IMR-90 (cell line): ENCODE measurements around the gene KIAA0232. TPM values are rescaled to one million over a fixed set of nuclear protein-coding genes. Genes with fewer than 3 reads are reported as not detected.

Experiments used
- ATAC-seq: fragments of 200-7000 bp; cut with Tn5 transposase; 2 replicates; pipeline ENCODE4 v1.9.1; 2020; ENCODE audit warnings: low read depth, mild to moderate bottlenecking, moderate library complexity
- BruUV-seq: library from RNA; stranded (reverse); fragments of 400-500 nt; replicated peaks from 2 replicates; lab custom pipeline; 2021; lab: Mats Ljungman, UMichigan
- CTCF ChIA-PET: fragments of 300-600 bp; formaldehyde crosslinking; extraction: SDS; loops from one replicate; lab custom pipeline; 2021; ENCODE audit warnings: antibody characterized with exemption; lab: Yijun Ruan, JAX
- POLR2A ChIA-PET: fragments of 300-600 bp; sonication (Branson Sonifier 250); formaldehyde crosslinking; loops from one replicate; lab custom pipeline; 2022; ENCODE audit warnings: antibody characterized with exemption; ENCODE audit not compliant: unreplicated experiment; lab: Charles Lee
- DNase-seq: peaks from one replicate; pipeline ENCODE4 v3.0.0; 2013
- H2AFZ ChIP-seq: replicated peaks from 2 replicates; pipeline ENCODE3; 2013; ENCODE audit warnings: low read length, mild to moderate bottlenecking; ENCODE audit not compliant: poor library complexity
- H2AK5ac ChIP-seq: 2 replicates; pipeline ENCODE4 v1.6.1; 2013; ENCODE audit warnings: low read depth, low read length, inconsistent platforms
- H2AK9ac ChIP-seq: replicated peaks from 2 replicates; pipeline ENCODE3; 2013; ENCODE audit warnings: mild to moderate bottlenecking, low read depth, low read length, moderate library complexity; ENCODE audit not compliant: poor library complexity
- H2BK120ac ChIP-seq: 2 replicates; pipeline ENCODE4 v1.6.1; 2013; ENCODE audit warnings: low read depth, low read length, inconsistent platforms
- H2BK15ac ChIP-seq: 3 replicates; pipeline ENCODE4 v1.6.1; 2013; ENCODE audit warnings: low read depth, low read length, inconsistent platforms
- H2BK20ac ChIP-seq: 2 replicates; pipeline ENCODE4 v1.6.1; 2013; ENCODE audit warnings: low read depth, mild to moderate bottlenecking, inconsistent platforms, low read length, moderate library complexity
- H2BK5ac ChIP-seq: 2 replicates; pipeline ENCODE4 v1.6.1; 2013; ENCODE audit warnings: mild to moderate bottlenecking, low read depth, low read length, inconsistent platforms; ENCODE audit not compliant: poor library complexity, severe bottlenecking
- H3K14ac ChIP-seq: replicated peaks from 2 replicates; pipeline ENCODE4 v1.6.1; 2013; ENCODE audit warnings: low read depth, low read length, inconsistent platforms
- H3K18ac ChIP-seq: 2 replicates; pipeline ENCODE4 v1.6.1; 2013; ENCODE audit warnings: low read depth, low read length, control low read depth
- H3K23ac ChIP-seq: 2 replicates; pipeline ENCODE4 v1.6.1; 2013; ENCODE audit warnings: low read depth, low read length, inconsistent platforms
- H3K27ac ChIP-seq: 2 replicates; pipeline ENCODE4 v1.5.1; 2013; ENCODE audit warnings: mild to moderate bottlenecking, control low read depth, low read length; ENCODE audit not compliant: insufficient read depth
- H3K27me3 ChIP-seq: 2 replicates; pipeline ENCODE4 v1.6.1; 2013; ENCODE audit warnings: low read length; ENCODE audit not compliant: control insufficient read depth, insufficient read depth
- H3K36me3 ChIP-seq: 2 replicates; pipeline ENCODE4 v1.6.1; 2013; ENCODE audit warnings: low read length, mixed read lengths; ENCODE audit not compliant: control insufficient read depth, insufficient read depth
- H3K4ac ChIP-seq: 2 replicates; pipeline ENCODE4 v1.6.1; 2013; ENCODE audit warnings: low read depth, low read length, inconsistent platforms
- H3K4me1 ChIP-seq: 2 replicates; pipeline ENCODE4 v1.6.1; 2013; ENCODE audit warnings: low read length, mixed read lengths; ENCODE audit not compliant: control insufficient read depth, insufficient read depth
- H3K4me2 ChIP-seq: 2 replicates; pipeline ENCODE4 v1.6.1; 2013; ENCODE audit warnings: low read depth, mild to moderate bottlenecking, control low read depth, low read length, moderate library complexity
- H3K4me3 ChIP-seq: 2 replicates; pipeline ENCODE4 v1.5.1; 2013; ENCODE audit warnings: low read depth, mild to moderate bottlenecking, control low read depth, low read length, moderate library complexity; ENCODE audit not compliant: insufficient read depth
- H3K56ac ChIP-seq: 2 replicates; pipeline ENCODE4 v1.6.1; 2013; ENCODE audit warnings: low read length, inconsistent platforms; ENCODE audit not compliant: insufficient read depth; ENCODE audit errors: extremely low read depth
- H3K79me1 ChIP-seq, 2 experiments: 2 replicates each; pipeline ENCODE4 v1.6.1; 2013; ENCODE audit warnings: low read length in 2 of 2, inconsistent platforms in 1 of 2, low read depth in 1 of 2
- H3K9ac ChIP-seq: 2 replicates; pipeline ENCODE4 v1.6.1; 2013; ENCODE audit warnings: low read depth, low read length, control low read depth
- H3K9me1 ChIP-seq: 2 replicates; pipeline ENCODE4 v1.6.1; 2013; ENCODE audit warnings: low read length, inconsistent platforms; ENCODE audit not compliant: insufficient read depth
- H3K9me3 ChIP-seq: 2 replicates; pipeline ENCODE4 v1.6.1; 2013; ENCODE audit warnings: low read length; ENCODE audit not compliant: control insufficient read depth, insufficient read depth
- H4K20me1 ChIP-seq: 2 replicates; pipeline ENCODE4 v1.6.1; 2013; ENCODE audit warnings: low read length, inconsistent platforms; ENCODE audit not compliant: insufficient read depth
- H4K5ac ChIP-seq: 2 replicates; pipeline ENCODE4 v1.6.1; 2013; ENCODE audit warnings: mild to moderate bottlenecking, low read depth, low read length, control low read depth
- H4K8ac ChIP-seq, 2 experiments: 2 replicates each; pipeline ENCODE4 v1.6.1; 2013; ENCODE audit warnings: low read depth in 2 of 2, low read length in 2 of 2, control low read depth in 1 of 2, inconsistent platforms in 1 of 2
- H4K91ac ChIP-seq: 2 replicates; pipeline ENCODE4 v1.6.1; 2013; ENCODE audit warnings: low read depth, low read length, inconsistent platforms; ENCODE audit not compliant: insufficient read depth
- BHLHE40 ChIP-seq: fragments of 150-350 bp; IDR thresholded peaks from 2 replicates; pipeline ENCODE4 v1.6.1; 2016; ENCODE audit warnings: mild to moderate bottlenecking, low read depth, low read length
- CEBPB ChIP-seq: IDR thresholded peaks from 2 replicates; pipeline ENCODE4 v1.6.1; 2012; ENCODE audit warnings: low read depth, low read length, improper control_type of control experiment
- CHD1 ChIP-seq: IDR thresholded peaks from 2 replicates; pipeline ENCODE4 v1.6.1; 2012; ENCODE audit warnings: low read depth, low read length, improper control_type of control experiment
- CTCF ChIP-seq: conservative IDR thresholded peaks from 2 replicates; pipeline ENCODE4 v1.5.1; 2012; ENCODE audit warnings: mild to moderate bottlenecking, low read depth, low read length, improper control_type of control experiment
- ELK1 ChIP-seq: fragments of 150-350 bp; IDR thresholded peaks from 2 replicates; pipeline ENCODE4 v1.6.1; 2016; ENCODE audit warnings: low read depth, mild to moderate bottlenecking, low read length, moderate library complexity, borderline replicate concordance
- FOS ChIP-seq: fragments of 150-350 bp; IDR thresholded peaks from 2 replicates; pipeline ENCODE4 v1.6.1; 2016; ENCODE audit warnings: low read depth, low read length
- MAFK ChIP-seq: IDR thresholded peaks from 2 replicates; pipeline ENCODE4 v1.6.1; 2012; ENCODE audit warnings: low read depth, low read length, improper control_type of control experiment
- MAZ ChIP-seq: IDR thresholded peaks from 2 replicates; pipeline ENCODE4 v1.6.1; 2012; ENCODE audit warnings: low read depth, mild to moderate bottlenecking, low read length, improper control_type of control experiment, moderate library complexity, borderline replicate concordance
- MXI1 ChIP-seq: IDR thresholded peaks from 2 replicates; pipeline ENCODE4 v1.6.1; 2012; ENCODE audit warnings: low read depth, mild to moderate bottlenecking, low read length, moderate library complexity, borderline replicate concordance
- NFE2L2 ChIP-seq: fragments of 150-350 bp; IDR thresholded peaks from 2 replicates; pipeline ENCODE4 v1.6.1; 2016; ENCODE audit warnings: low read depth, mild to moderate bottlenecking, low read length
- RAD21 ChIP-seq: IDR thresholded peaks from 2 replicates; pipeline ENCODE4 v1.6.1; 2012; ENCODE audit warnings: low read length, improper control_type of control experiment
- RCOR1 ChIP-seq: IDR thresholded peaks from 2 replicates; pipeline ENCODE4 v1.6.1; 2012; ENCODE audit warnings: mild to moderate bottlenecking, low read length, improper control_type of control experiment; ENCODE audit not compliant: insufficient replicate concordance
- RFX5 ChIP-seq: IDR thresholded peaks from 2 replicates; pipeline ENCODE4 v1.8.0; 2012; ENCODE audit warnings: low read depth, mild to moderate bottlenecking, low read length, moderate library complexity
- WGBS, 2 experiments: methylation state at CpG; one replicate each; pipeline versions ENCODE4 v1.1.5 to v1.1.7; 2013; ENCODE audit warnings: missing lambda C conversion rate in 2 of 2; ENCODE audit not compliant: insufficient read length in 1 of 2; ENCODE audit errors: extremely low coverage in 2 of 2; 5-methylcytosine and 5-hydroxymethylcytosine counted together
- dilution Hi-C: fragments of 300-500 bp; cut with HindIII; formaldehyde crosslinking; loops from one replicate; pipeline ENCODE4 v1.14.3; 2018; ENCODE audit warnings: low sequenced_read_pairs; ENCODE audit not compliant: unreplicated experiment
- in situ Hi-C: fragments of 300-500 bp; cut with MboI; formaldehyde crosslinking; loops from 3 replicates; pipeline ENCODE4 v1.14.3; 2019; ENCODE audit warnings: low sequenced_read_pairs, inconsistent platforms, mixed read lengths
- intact Hi-C: fragments of 100-400 bp; cut with micrococcal nuclease; formaldehyde crosslinking; loops from 2 replicates; pipeline ENCODE4 v1.10.0; 2022
- polyA plus RNA-seq, 3 experiments: library from polyadenylated mRNA; depleted of rRNA; stranded (reverse); fragments of >200 nt; gene quantifications; 2 replicates each; pipeline ENCODE4 v1.2.3, GENCODE V29; 2012; ENCODE audit warnings: low replicate concordance in 1 of 3
- total RNA-seq: library from RNA; depleted of rRNA; stranded (reverse); fragments of >200 nt; gene quantifications from 2 replicates; pipeline ENCODE4 v1.2.3, GENCODE V29; 2012

KIAA0232 gene
- total and polyA plus RNA-seq, 2 of the 4 experiments (the other 2 are of a cell fraction): 6.8 to 19.5 TPM

GRCh38 chr4:6856391-6856790 is 73.9 kb downstream of the KIAA0232 start:
- Histone ChIP-seq H2AK9ac (no peak overlapping the region), H3K9me1 (peaks cover 10% of the 10 kb centered on the region), H3K4me2 (no peak overlapping the region), H3K4me3 (no peak overlapping the region), H3K36me3 (peaks cover 26% of the 10 kb centered on the region), H3K9me3 (peaks cover 5% of the 10 kb centered on the region), H3K56ac (no peak overlapping the region), H2BK15ac (no peak overlapping the region), H3K27ac (peak overlapping the region; percentile 70; the same call in 1 of the 2 replicates), H3K9ac (no peak overlapping the region), H3K4me1 (peaks cover 5% of the 10 kb centered on the region; the same call in 1 of the 2 replicates), H3K27me3 (no peaks in the 10 kb centered on the region), H3K79me1 (peaks cover 31 to 49% of the 10 kb centered on the region in 2 experiments), H2BK20ac (no peak overlapping the region; the same call in 1 of the 2 replicates), H3K23ac (no peak overlapping the region), H4K5ac (no peak overlapping the region), H3K14ac (no peak overlapping the region), H4K8ac (no peak overlapping the region), H2AFZ (no peak overlapping the region), H3K18ac (0 out of 2 replicates have a peak overlapping the region, but pooled peaks have one; percentile 40), H3K4ac (no peak overlapping the region), H2BK5ac (peak overlapping the region; percentile 18), H2BK120ac (no peak overlapping the region), H4K91ac (no peak overlapping the region), H2AK5ac (no peak overlapping the region), H4K20me1 (peaks cover 12% of the 10 kb centered on the region)
- TF ChIP-seq MXI1 (no peak), CTCF (no peak), NFE2L2 (no peak), FOS (no peak), BHLHE40 (no peak), ELK1 (no peak), RCOR1 (no peak), RFX5 (no peak), CHD1 (no peak), CEBPB (no peak), MAFK (no peak), RAD21 (no peak), MAZ (no peak)
- DNase-seq: no peak
- no TSS peak for BruUV-seq
- ATAC-seq: no peak
- CTCF ChIA-PET: no interaction called here
- in situ Hi-C loops: no loop called here
- dilution Hi-C loops: no loop called here
- intact Hi-C loops: no loop called here
- no CpG with 5 or more reads among the region's 2 CpGs for WGBS, 2 experiments
- POLR2A ChIA-PET: no interaction called here
